HG03060 (cell line): ENCODE measurements around the gene NID2.

Experiments
- ATAC-seq: cut with Tn5 transposase; IDR thresholded peaks from one replicate; pipeline ENCODE4 v1.9.1; 2021; ENCODE audit warnings: low read depth, moderate number of reproducible peaks; ENCODE audit not compliant: unreplicated experiment

NID2 gene

GRCh38 chr14:52068615-52069306 lies at the start of gene NID2:
Gene NID2 (minus strand): TSS chr14:52069059. CDS start chr14:52068994, 65 bp downstream.
- no peak for ATAC-seq

- ATAC-seq: no peak
These were observed 48.4 kb upstream of the NID2 start for GRCh38 chr14:52117111-52117832.

- no peak for ATAC-seq
These were observed 46.4 kb upstream of the NID2 start for GRCh38 chr14:52115286-52115685.

- no peak for ATAC-seq
These were observed 43.6 kb upstream of the NID2 start for GRCh38 chr14:52112336-52113018.

GRCh38 chr14:52111583-52111982 lies 42.7 kb upstream of the NID2 start:
- ATAC-seq: no peak

DNA sequence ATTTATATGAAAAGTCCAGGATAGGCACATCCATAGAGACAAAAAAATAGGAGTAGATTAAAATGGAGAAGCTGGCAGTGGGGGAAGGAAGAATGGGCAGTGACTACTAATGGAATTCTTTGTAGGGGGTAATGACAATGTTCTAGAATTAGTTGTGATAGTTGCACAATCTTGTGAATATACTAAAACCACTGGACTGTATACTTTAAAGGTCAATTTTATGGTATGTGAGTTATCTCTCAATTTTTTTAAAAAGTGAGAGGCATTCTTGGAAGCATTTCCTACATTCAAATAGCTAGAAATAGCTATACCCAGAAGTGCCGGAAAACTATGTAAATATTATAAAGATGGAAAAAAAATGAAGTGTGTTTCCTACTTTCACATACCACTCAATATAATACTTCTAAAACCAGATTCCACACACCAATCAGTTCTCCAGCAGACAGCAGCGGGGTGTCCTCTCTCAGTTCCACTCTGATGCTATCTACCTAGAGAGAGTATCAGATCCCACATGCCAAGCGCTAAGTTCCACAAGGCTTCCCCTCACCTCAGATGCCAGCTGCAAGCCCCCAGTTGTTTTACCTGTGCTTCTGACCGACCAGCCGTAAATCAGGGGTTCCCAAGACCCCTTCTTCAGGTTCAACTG lies 41.7 kb upstream of the NID2 start:
- no peak for ATAC-seq

GRCh38 chr14:52108823-52109222 lies 40.0 kb upstream of the NID2 start:
- ATAC-seq: no peak

GRCh38 chr14:52106840-52107239 lies 38.0 kb upstream of the NID2 start:
- no peak for ATAC-seq

DNA sequence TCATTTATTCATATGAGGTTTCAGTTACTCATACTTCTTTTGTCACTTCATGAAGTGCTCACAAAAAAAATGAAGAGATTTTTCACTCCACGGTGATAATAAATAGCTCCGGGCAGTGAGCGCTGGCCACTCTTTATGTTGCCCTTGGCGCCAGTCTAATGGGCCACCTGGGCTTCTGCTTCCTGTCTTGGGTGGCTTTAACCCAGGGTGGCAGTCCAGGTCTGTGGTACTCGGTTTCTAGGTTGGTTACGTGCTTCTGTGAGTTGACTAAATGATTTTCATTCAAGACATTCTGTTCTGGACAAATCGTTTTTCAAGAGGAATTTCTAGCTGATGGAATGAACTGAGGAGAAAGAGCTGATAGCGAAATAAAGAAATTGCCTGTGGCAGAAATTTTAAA lies 34.6 kb upstream of the NID2 start:
- ATAC-seq: no peak

GRCh38 chr14:52095794-52096193 lies 26.9 kb upstream of the NID2 start:
- ATAC-seq: no peak

GRCh38 chr14:52095336-52095735 lies 26.5 kb upstream of the NID2 start:
- no peak for ATAC-seq

DNA sequence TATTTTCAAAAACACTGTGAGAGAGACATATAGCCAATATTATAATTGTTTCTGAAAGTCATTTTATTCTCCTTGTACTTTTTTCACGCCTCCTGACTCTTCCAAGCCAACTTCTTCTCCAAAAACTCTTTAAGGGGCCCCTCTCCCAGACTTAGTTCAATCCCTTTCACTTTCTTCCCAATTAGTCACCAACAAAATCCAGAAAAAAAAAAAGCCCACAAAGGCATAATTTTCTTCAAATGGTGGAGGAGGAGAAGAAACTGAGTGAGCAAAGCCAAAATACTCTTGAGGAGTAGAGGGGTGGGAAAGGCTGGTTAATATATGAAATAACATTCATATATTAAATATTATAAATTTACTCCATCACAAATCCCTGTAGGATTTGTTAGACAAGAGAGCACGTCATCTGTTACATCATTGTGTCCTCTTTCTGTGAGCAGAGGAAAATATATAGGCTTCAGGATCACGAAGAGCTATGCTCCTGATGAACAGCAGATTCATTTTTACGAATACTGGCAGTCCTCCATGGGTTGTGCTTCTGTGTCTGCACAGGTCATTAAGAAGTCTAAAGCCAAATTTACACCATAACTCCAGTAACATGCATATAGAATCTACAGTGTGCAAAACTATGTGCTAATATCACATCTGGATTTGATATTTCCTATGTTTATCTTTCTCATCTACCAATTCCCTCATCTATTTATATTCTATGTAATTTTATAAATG lies 25.9 kb upstream of the NID2 start:
- no peak for ATAC-seq

DNA sequence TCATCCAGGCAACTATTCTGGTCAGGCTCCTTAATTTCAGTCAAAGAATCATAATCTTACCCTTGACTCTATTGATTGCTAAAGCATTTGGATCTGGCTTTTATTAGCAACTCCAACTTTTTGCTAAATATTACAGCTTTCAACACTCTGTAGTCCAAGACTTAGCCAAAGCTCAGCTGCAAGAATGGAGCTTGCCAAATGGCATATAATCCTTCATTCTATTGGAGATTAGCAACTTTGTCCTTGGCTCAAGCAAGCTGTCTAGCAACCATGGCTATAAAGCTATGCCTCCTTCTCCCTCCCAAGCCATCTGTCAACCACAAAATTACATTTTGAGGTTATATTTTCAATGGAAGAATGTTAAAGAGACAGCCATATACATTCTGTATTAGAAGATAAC lies 23.1 kb upstream of the NID2 start:
- ATAC-seq: no peak

GRCh38 chr14:52090936-52091335 lies 22.1 kb upstream of the NID2 start:
- ATAC-seq: no peak

GRCh38 chr14:52089218-52089617 lies 20.4 kb upstream of the NID2 start:
- no peak for ATAC-seq

- no peak for ATAC-seq
These were observed 17.9 kb upstream of the NID2 start for GRCh38 chr14:52086711-52087110.

DNA sequence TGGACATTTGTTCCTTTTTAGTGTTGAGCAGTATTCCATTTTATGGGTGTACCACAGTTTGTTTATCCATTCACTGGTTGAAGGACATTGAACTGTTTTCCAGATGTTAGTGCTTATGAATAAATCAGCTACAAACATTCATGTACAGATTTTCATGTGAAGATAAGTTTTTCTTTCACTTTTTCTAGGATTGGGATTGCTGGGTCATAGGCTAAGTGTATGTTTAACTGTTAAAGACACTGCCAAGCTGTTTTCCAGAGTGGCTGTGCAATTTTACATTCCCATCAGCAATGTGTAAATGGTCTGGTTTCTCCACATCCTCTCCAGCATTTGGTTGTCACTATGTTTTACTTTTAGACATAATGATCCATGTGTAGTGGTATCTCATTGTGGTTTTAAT lies 14.0 kb upstream of the NID2 start:
- no peak for ATAC-seq

DNA sequence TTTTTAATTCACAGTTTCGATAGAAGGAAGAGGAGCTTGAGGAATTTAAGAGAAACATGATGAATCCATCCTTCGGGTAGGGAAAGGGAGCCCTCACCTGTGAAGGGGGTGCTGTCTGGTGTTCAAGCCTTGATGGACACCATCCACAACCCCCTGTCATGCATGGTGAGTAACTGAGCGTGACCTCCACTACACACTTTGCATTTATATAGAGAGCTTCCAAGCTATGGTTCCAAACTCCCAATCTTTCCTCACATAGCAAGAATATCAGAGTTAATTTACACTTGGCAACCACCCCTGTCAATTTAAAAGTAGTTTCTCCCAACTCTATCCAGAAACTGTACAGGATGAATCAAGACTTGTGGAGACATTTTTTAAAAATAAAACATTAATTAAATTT lies 13.1 kb upstream of the NID2 start:
- ATAC-seq: no peak

DNA sequence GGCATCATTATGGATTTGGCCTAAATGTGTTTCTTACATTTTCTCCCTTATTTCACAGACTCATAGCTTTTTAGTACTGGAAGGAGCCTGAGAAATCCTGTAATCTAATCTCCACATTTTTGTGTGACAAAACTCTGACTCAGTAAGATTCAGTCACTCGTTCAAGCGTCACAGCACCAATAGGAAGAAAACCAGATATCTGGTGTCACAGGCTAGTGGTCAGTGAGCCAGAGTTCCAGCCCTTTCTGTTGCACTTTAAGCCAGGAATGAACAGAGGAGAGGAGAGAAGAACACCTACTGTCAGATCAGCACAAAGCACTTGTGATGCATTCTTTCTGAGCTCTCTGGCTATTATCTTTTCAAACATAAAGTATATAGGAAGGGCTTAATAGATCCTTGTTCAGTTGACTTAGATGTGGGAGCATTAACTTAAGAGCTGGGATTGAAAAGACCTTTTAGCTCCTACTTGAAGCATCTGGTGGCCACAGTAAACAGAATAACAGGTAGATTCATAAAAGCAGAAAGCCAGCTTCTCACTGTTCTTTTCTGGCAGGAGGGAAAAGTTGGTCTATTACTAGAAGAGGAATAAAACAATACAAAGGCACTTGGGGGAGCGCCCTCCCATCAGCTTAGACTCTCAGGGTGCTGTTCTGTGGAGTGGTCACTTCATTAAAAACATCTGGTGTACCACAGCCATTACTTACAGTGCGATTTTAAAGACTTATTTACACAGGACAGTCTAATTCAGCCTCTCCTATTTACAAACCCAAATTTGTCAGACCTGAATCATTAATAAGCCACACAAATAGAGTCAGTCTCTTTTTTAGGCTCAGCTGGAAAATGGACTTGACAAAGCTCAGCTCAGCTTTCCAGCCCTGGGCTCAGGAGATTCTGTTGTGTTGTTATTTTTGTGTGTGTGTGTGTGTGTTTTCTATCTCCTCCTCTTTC lies 12.2 kb upstream of the NID2 start:
- ATAC-seq: no peak
